Liver (tissue), 9 donors: ENCODE results near the gene PLEKHA5. TPM values are rescaled to one million over a fixed set of nuclear protein-coding genes. Genes with fewer than 3 reads are reported as not detected.

Experiments
- DNase-seq: peaks from one replicate; pipeline ENCODE4 v3.0.0-alpha.2; 2017; ENCODE audit warnings: low spot score
- H3K27ac ChIP-seq, 2 donors: one replicate each; pipeline ENCODE4 v1.7.0; 2013; ENCODE audit warnings: inconsistent platforms in 2 of 2, low read length in 2 of 2, control low read depth in 1 of 2, low read depth in 1 of 2, mild to moderate bottlenecking in 1 of 2
- H3K27me3 ChIP-seq, 4 donors: one replicate each; pipeline versions ENCODE4 v1.6.1 to v1.7.0; 2013; ENCODE audit warnings: low read length in 3 of 4, inconsistent platforms in 1 of 4, mild to moderate bottlenecking in 1 of 4, moderate library complexity in 1 of 4; ENCODE audit not compliant: control insufficient read depth in 4 of 4, insufficient read depth in 4 of 4
- H3K36me3 ChIP-seq, 4 donors: one replicate each; pipeline versions ENCODE4 v1.6.1 to v1.7.0; 2013; ENCODE audit warnings: low read length in 3 of 4, mild to moderate bottlenecking in 3 of 4, low read depth in 1 of 4, moderate library complexity in 1 of 4; ENCODE audit not compliant: control insufficient read depth in 4 of 4, insufficient read depth in 3 of 4
- H3K4me1 ChIP-seq, 4 donors: one replicate each; pipeline versions ENCODE4 v1.6.1 to v1.7.0; 2013; ENCODE audit warnings: low read length in 3 of 4, mild to moderate bottlenecking in 3 of 4, moderate library complexity in 1 of 4; ENCODE audit not compliant: control insufficient read depth in 4 of 4, insufficient read depth in 4 of 4
- H3K4me3 ChIP-seq, 3 donors: one replicate each; pipeline versions ENCODE4 v1.6.1 to v1.7.0; 2013; ENCODE audit warnings: low read length in 3 of 3, control low read depth in 1 of 3, low read depth in 1 of 3, mild to moderate bottlenecking in 1 of 3
- H3K9ac ChIP-seq, 2 donors: one replicate each; pipeline ENCODE4 v1.7.0; 2013; ENCODE audit warnings: low read length in 2 of 2, mild to moderate bottlenecking in 2 of 2, moderate library complexity in 2 of 2, control low read depth in 1 of 2, low read depth in 1 of 2
- H3K9me3 ChIP-seq, 4 donors: one replicate each; pipeline versions ENCODE4 v1.6.1 to v1.7.0; 2013; ENCODE audit warnings: low read length in 3 of 4; ENCODE audit not compliant: control insufficient read depth in 4 of 4
- ATF3 ChIP-seq: IDR thresholded peaks from 2 replicates; pipeline ENCODE4 v1.6.1; 2016; ENCODE audit warnings: antibody characterized with exemption
- EGR1 ChIP-seq, 2 donors: IDR thresholded peaks; 2 replicates each; pipeline ENCODE4 v1.6.1; 2016 to 2018; ENCODE audit warnings: antibody characterized with exemption in 2 of 2, low read depth in 2 of 2
- FOXA1 ChIP-seq: IDR thresholded peaks from 2 replicates; pipeline ENCODE4 v1.6.1; 2016; ENCODE audit warnings: antibody characterized with exemption
- FOXA2 ChIP-seq: IDR thresholded peaks from 2 replicates; pipeline ENCODE4 v1.6.1; 2016; ENCODE audit warnings: antibody characterized with exemption
- GABPA ChIP-seq, 2 donors: IDR thresholded peaks in 1 of 2; conservative IDR thresholded peaks in 1 of 2; 2 replicates each; pipeline ENCODE4 v1.6.1; 2016; ENCODE audit warnings: antibody characterized with exemption in 2 of 2, mild to moderate bottlenecking in 1 of 2, moderate library complexity in 1 of 2
- HNF4A ChIP-seq, 2 donors: conservative IDR thresholded peaks; 2 replicates each; pipeline ENCODE4 v1.6.1; 2016; ENCODE audit warnings: antibody characterized with exemption in 2 of 2, mild to moderate bottlenecking in 2 of 2
- HNF4G ChIP-seq: IDR thresholded peaks from 2 replicates; pipeline ENCODE4 v1.6.1; 2016; ENCODE audit warnings: antibody characterized with exemption
- JUND ChIP-seq, 2 donors: IDR thresholded peaks; 2 replicates each; pipeline ENCODE4 v1.6.1; 2016; ENCODE audit warnings: antibody characterized with exemption in 2 of 2
- MAX ChIP-seq: IDR thresholded peaks from 2 replicates; pipeline ENCODE4 v1.6.1; 2016; ENCODE audit warnings: antibody characterized with exemption
- NR2F2 ChIP-seq: IDR thresholded peaks from 2 replicates; pipeline ENCODE4 v1.6.1; 2016; ENCODE audit warnings: antibody characterized with exemption
- RAD21 ChIP-seq, 2 donors: IDR thresholded peaks; 2 replicates each; pipeline ENCODE4 v1.6.1; 2016; ENCODE audit warnings: antibody characterized with exemption in 2 of 2, mild to moderate bottlenecking in 2 of 2
- REST ChIP-seq: IDR thresholded peaks from 2 replicates; pipeline ENCODE4 v1.6.1; 2016; ENCODE audit warnings: antibody characterized with exemption, mild to moderate bottlenecking
- RXRA ChIP-seq, 2 donors: IDR thresholded peaks; 2 replicates each; pipeline ENCODE4 v1.6.1; 2017 to 2018; ENCODE audit warnings: antibody characterized with exemption in 2 of 2, mild to moderate bottlenecking in 1 of 2
- SP1 ChIP-seq: IDR thresholded peaks from 2 replicates; pipeline ENCODE4 v1.6.1; 2018; ENCODE audit warnings: antibody characterized with exemption, mild to moderate bottlenecking
- TAF1 ChIP-seq: conservative IDR thresholded peaks from 2 replicates; pipeline ENCODE4 v1.6.1; 2016; ENCODE audit warnings: antibody characterized with exemption, mild to moderate bottlenecking
- ZBTB33 ChIP-seq: IDR thresholded peaks from 2 replicates; pipeline ENCODE4 v1.6.1; 2016; ENCODE audit warnings: antibody characterized with exemption
- WGBS: extraction: QIAGEN DNeasy Blood & Tissue Kit; methylation state at CpG from one replicate; pipeline ENCODE4 v1.1.7; 2013; 5-methylcytosine and 5-hydroxymethylcytosine counted together
- polyA plus RNA-seq, 2 donors: library from polyadenylated mRNA; stranded (reverse) in 1 of 2; unstranded in 1 of 2; fragments of 200-250 nt in 1 of 2; fragments of >200 nt in 1 of 2; fragmentation: Nextera tagmentation in 1 of 2; extraction: Ambion mirVana in 1 of 2; gene quantifications; one replicate each; pipeline versions ENCODE4 v1.2.1 to v1.2.3, GENCODE V29; 2013 to 2015
- total RNA-seq, 2 donors: library from RNA; depleted of rRNA; stranded (reverse); fragments of >200 nt; gene quantifications; one replicate each; pipeline ENCODE4 v1.2.3, GENCODE V29; 2014
- donor health status: healthy.
- donor health status: healthy.
- donor health status: healthy.
- donor health status: healthy.
- donor health status: healthy.

The PLEKHA5 gene
- total and polyA plus RNA-seq, 4 donors = 4.6 to 25.5 (median 16.8) TPM

- TF ChIP-seq SP1 (no peak), RXRA (IDR thresholded peaks at IDR 0.05) (no peak), GABPA (IDR thresholded peaks at IDR 0.05 in 1 of 2, conservative IDR thresholded peaks at IDR 0.05 in 1 of 2) (no peak)
- no peaks in the 10 kb centered on the region for H3K4me1 ChIP-seq
- H3K27ac ChIP-seq = no peak overlapping the region
- no peak overlapping the region for H3K4me3 ChIP-seq
- H3K9ac ChIP-seq = no peak overlapping the region
- no peaks in the 10 kb centered on the region for H3K27me3 ChIP-seq
- H3K36me3 ChIP-seq = no peaks in the 10 kb centered on the region
- 82% methylated on average over 3 of the region's 3 CpGs for WGBS
- no peaks in the 10 kb centered on the region for H3K9me3 ChIP-seq
- no peak for DNase-seq
Observed at GRCh38 chr12:19220205-19220604, 90.7 kb downstream of the PLEKHA5 start.

GRCh38 chr12:19220852-19221466 lies 91.4 kb downstream of the PLEKHA5 start:
- H3K27ac ChIP-seq = no peak overlapping the region
- H3K4me1 ChIP-seq = no peaks in the 10 kb centered on the region
- no peaks in the 10 kb centered on the region for H3K36me3 ChIP-seq
- TF ChIP-seq MAX (no peak), FOXA1 (no peak), REST (no peak), NR2F2 (no peak), TAF1 (no peak), RAD21 (IDR thresholded peaks at IDR 0.05) (no peak), JUND (IDR thresholded peaks at IDR 0.05) (no peak), RXRA (IDR thresholded peaks at IDR 0.05) (no peak), GABPA (IDR thresholded peaks at IDR 0.05 in 1 of 2, conservative IDR thresholded peaks at IDR 0.05 in 1 of 2) (no peak), HNF4A (conservative IDR thresholded peaks at IDR 0.05) (no peak), ATF3 (no peak), HNF4G (no peak), ZBTB33 (no peak), FOXA2 (no peak), SP1 (no peak), EGR1 (IDR thresholded peaks at IDR 0.05; ENCODE audit: low read depth in 2 of 2) (no peak)
- 90% methylated on average over 2 of the region's 2 CpGs for WGBS
- no peaks in the 10 kb centered on the region for H3K27me3 ChIP-seq
- H3K9ac ChIP-seq = no peak overlapping the region
- H3K9me3 ChIP-seq = no peaks in the 10 kb centered on the region
- DNase-seq = no peak
- H3K4me3 ChIP-seq = no peak overlapping the region
